ENCODE measurements around the gene LHX4. TPM values are rescaled to one million over a fixed set of nuclear protein-coding genes. Genes with fewer than 3 reads are reported as not detected.

Gene LHX4
- total and polyA plus RNA-seq, 2 of the 4 experiments (the other 2 are of a cell fraction): 0.05 to 0.18 TPM

DNA sequence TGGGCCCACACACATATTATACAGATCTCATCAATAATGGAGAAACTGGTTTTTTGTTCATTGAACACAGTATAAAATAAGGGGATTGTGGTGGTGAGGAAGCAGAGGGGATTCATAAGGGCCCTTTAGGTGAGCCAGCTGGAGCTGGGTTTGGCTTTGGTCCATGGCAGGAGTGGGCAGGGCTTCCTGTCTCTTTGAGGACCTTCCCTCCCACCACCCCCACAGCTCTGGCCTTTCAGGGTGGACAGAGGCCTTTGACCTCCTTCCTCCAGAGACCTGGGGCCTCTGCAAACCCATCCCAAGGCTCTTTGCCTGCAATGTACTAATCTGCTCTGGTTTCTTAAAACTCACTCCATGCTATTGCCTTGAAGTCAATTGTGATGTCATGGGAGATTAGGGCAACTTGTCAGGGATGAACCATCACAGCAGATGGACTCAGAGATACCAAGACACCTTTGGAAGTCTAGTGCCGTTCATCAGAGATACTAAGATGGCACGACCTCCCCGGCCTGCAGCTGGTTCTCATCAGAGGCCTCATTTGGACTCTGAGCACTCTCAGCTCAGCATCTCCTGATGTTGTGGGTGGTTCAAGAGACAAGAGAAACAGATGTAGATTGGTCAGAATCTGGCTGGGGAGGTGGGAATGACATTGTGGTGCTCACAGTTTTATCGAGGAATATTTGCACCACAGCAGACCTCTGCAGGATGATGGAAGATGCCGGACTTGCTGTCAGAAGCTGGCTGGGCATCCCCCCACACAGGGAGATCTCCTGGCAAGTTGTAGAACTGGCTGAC, 37.9 kb downstream of the LHX4 start:
- no peak overlapping the region for H3K4me2 ChIP-seq (ENCODE audit: low read depth, low read length)
- H3K4ac ChIP-seq (ENCODE audit: low read depth, low read length): no peak overlapping the region
- no peak overlapping the region for H3K14ac ChIP-seq (replicated peaks; ENCODE audit: low read depth, low read length)
- peak overlapping the region; percentile 23 for H2AK9ac ChIP-seq (replicated peaks; ENCODE audit: low read depth, low read length, poor library complexity)
- H3K27me3 ChIP-seq (ENCODE audit: control insufficient read depth, insufficient read depth, low read length): peaks cover 2% of the 10 kb centered on the region; the same call in 1 of the 2 replicates
- H3K4me3 ChIP-seq (ENCODE audit: insufficient read depth, low read depth, low read length): no peak overlapping the region
- peaks cover 9% of the 10 kb centered on the region for H3K4me1 ChIP-seq (ENCODE audit: control insufficient read depth, insufficient read depth, low read length)
- DNase-seq (no peak), ATAC-seq (ENCODE audit: low read depth) (no peak)
- peaks cover 2% of the 10 kb centered on the region; the same call in 1 of the 2 replicates for H3K36me3 ChIP-seq (ENCODE audit: control insufficient read depth, insufficient read depth, low read length)
- H2AK5ac ChIP-seq (ENCODE audit: low read depth, low read length): no peak overlapping the region
- H2AFZ ChIP-seq (replicated peaks; ENCODE audit: low read length, poor library complexity): no peak overlapping the region
- BruUV-seq (replicated peaks): no TSS peak
- no peak overlapping the region for H4K91ac ChIP-seq (ENCODE audit: insufficient read depth, low read depth, low read length)
- CTCF ChIA-PET: no interaction called here
- H2BK120ac ChIP-seq (ENCODE audit: low read depth, low read length): no peak overlapping the region
- in situ Hi-C loops (cut with MboI; ENCODE audit: low sequenced_read_pairs): loop anchor here (25.0 kb wide), 1 partner anchor 894 kb away; no protein-coding TSS in a partner anchor
- WGBS, 2 experiments (ENCODE audit: extremely low coverage in 2 of 2, insufficient read length in 1 of 2): 54% methylated on average over 3 of the region's 5 CpGs; no CpG with 5 or more reads in 1 of the 2 experiments
- H3K79me1 ChIP-seq (ENCODE audit: low read depth in 1 of 2, low read length in 2 of 2): no peaks in the 10 kb centered on the region
- H3K9ac ChIP-seq (ENCODE audit: low read depth, low read length): no peak overlapping the region
- H3K23ac ChIP-seq (ENCODE audit: low read depth, low read length): no peak overlapping the region
- POLR2A ChIA-PET (ENCODE audit: unreplicated experiment): interaction anchor here (0.6 kb wide), 1 partner anchor 52 kb away, joined by 3 read pairs; no protein-coding TSS in a partner anchor
- no peak overlapping the region for H2BK5ac ChIP-seq (ENCODE audit: low read depth, low read length, poor library complexity, severe bottlenecking)
- H3K9me3 ChIP-seq (ENCODE audit: control insufficient read depth, insufficient read depth, low read length): no peaks in the 10 kb centered on the region
- H2BK20ac ChIP-seq (ENCODE audit: low read depth, low read length): no peak overlapping the region
- no peak overlapping the region for H2BK15ac ChIP-seq (ENCODE audit: low read depth, low read length)
- no peak overlapping the region for H4K5ac ChIP-seq (ENCODE audit: low read depth, low read length)
- intact Hi-C loops (cut with micrococcal nuclease): no loop called here
- H3K9me1 ChIP-seq (ENCODE audit: insufficient read depth, low read length): peaks cover 16% of the 10 kb centered on the region
- dilution Hi-C loops (cut with HindIII; ENCODE audit: low sequenced_read_pairs, unreplicated experiment): no loop called here
- H3K27ac ChIP-seq (ENCODE audit: insufficient read depth, low read length): no peak overlapping the region
- no peak overlapping the region for H3K18ac ChIP-seq (ENCODE audit: low read depth, low read length)
- peaks cover 7% of the 10 kb centered on the region; the same call in 1 of the 2 replicates for H4K20me1 ChIP-seq (ENCODE audit: insufficient read depth, low read length)
- no peak overlapping the region for H4K8ac ChIP-seq (ENCODE audit: low read depth in 2 of 2, low read length in 2 of 2)
- no peak overlapping the region for H3K56ac ChIP-seq (ENCODE audit: extremely low read depth, insufficient read depth, low read length)
- no peak for TF ChIP-seq NFE2L2 (IDR thresholded peaks at IDR 0.05; ENCODE audit: low read depth, low read length)
- TF ChIP-seq RFX5 (IDR thresholded peaks at IDR 0.05; ENCODE audit: low read depth, low read length): no peak
- TF ChIP-seq CHD1 (IDR thresholded peaks at IDR 0.05; ENCODE audit: low read depth, low read length): no peak
- no peak for TF ChIP-seq MAFK (IDR thresholded peaks at IDR 0.05; ENCODE audit: low read depth, low read length)
- TF ChIP-seq CTCF (conservative IDR thresholded peaks at IDR 0.05; ENCODE audit: low read depth, low read length): no peak
- no peak for TF ChIP-seq RCOR1 (IDR thresholded peaks at IDR 0.05; ENCODE audit: insufficient replicate concordance, low read length)
- no peak for TF ChIP-seq MAZ (IDR thresholded peaks at IDR 0.05; ENCODE audit: borderline replicate concordance, low read depth, low read length)
- no peak for TF ChIP-seq POLR2A (IDR thresholded peaks at IDR 0.05; ENCODE audit: low read depth, low read length)
- no peak for TF ChIP-seq RAD21 (IDR thresholded peaks at IDR 0.05; ENCODE audit: low read length)
- TF ChIP-seq FOS (IDR thresholded peaks at IDR 0.05; ENCODE audit: low read depth, low read length): no peak
- no peak for TF ChIP-seq MXI1 (IDR thresholded peaks at IDR 0.05; ENCODE audit: borderline replicate concordance, low read depth, low read length)
- TF ChIP-seq USF2 (IDR thresholded peaks at IDR 0.05; ENCODE audit: low read depth, low read length): no peak
- no peak for TF ChIP-seq CEBPB (IDR thresholded peaks at IDR 0.05; ENCODE audit: low read depth, low read length)
- TF ChIP-seq BHLHE40 (IDR thresholded peaks at IDR 0.05; ENCODE audit: low read depth, low read length): no peak
- TF ChIP-seq ELK1 (IDR thresholded peaks at IDR 0.05; ENCODE audit: borderline replicate concordance, low read depth, low read length): no peak

Data from IMR-90 (cell line).